ENCODE results near the gene PGS1. TPM values are rescaled to one million over a fixed set of nuclear protein-coding genes. Genes with fewer than 3 reads are reported as not detected.

Gene PGS1
- polyA plus RNA-seq, 12 donors: 21.0 to 38.1 (median 24.2) TPM; not detected in 1

DNA sequence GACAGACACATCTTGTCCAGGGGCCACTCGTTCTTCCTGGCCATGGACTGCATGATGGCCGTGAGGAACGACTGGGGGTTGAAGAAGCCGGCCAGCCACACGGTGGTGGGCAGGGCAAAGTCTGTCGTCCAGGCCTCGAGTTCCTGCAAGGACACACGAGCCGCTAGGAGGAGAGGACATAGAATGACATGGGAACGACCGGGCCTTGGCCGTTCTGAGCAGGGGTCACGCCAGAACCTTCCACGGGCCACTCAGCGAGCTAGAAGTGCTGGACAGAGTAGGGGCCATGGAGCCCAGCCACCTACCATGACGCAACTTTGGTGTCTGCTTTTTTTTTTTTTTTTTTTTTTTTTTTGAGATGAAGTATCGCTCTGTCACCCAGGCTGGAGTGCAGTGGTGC lies 47.0 kb downstream of the PGS1 start:
- no peak for DNase-seq

DNA sequence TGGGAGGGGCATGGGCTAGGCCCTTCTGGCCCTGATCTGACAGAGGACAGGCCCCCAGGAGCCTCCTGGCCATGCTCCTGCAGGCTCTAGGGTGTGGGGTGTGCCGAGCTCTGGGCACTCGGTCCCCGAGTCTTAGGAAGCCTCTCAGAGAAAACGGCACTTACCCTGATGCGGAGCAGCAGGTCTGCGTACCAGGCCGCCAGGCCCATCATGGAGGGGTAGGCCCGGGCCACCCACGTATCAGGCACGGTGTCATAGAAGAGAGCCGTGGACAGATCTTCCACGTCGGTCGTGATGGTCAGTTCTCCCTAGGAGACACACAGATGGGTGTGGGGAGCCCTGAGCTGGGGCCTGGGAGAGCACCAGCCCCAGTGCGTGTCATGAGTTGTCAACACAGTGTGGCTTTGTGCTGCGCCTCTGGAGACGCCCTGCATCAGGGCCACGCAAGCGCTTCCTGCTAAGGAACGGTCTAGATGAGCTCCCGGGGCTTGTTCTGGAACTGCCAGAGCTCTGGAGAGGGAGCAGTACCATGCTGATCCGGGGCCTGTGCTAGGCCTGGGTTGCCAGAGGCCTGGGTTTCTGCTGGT lies 47.9 kb downstream of the PGS1 start:
- DNase-seq: no peak

- no peak for DNase-seq
Observed at GRCh38 chr17:78427140-78427539, 48.7 kb downstream of the PGS1 start.

GRCh38 chr17:78428025-78428575 lies 49.7 kb downstream of the PGS1 start:
- no peak for DNase-seq

GRCh38 chr17:78428836-78429617 lies 50.6 kb downstream of the PGS1 start:
- DNase-seq: no peak

GRCh38 chr17:78429618-78429995 lies 51.2 kb downstream of the PGS1 start:
- DNase-seq: no peak

DNA sequence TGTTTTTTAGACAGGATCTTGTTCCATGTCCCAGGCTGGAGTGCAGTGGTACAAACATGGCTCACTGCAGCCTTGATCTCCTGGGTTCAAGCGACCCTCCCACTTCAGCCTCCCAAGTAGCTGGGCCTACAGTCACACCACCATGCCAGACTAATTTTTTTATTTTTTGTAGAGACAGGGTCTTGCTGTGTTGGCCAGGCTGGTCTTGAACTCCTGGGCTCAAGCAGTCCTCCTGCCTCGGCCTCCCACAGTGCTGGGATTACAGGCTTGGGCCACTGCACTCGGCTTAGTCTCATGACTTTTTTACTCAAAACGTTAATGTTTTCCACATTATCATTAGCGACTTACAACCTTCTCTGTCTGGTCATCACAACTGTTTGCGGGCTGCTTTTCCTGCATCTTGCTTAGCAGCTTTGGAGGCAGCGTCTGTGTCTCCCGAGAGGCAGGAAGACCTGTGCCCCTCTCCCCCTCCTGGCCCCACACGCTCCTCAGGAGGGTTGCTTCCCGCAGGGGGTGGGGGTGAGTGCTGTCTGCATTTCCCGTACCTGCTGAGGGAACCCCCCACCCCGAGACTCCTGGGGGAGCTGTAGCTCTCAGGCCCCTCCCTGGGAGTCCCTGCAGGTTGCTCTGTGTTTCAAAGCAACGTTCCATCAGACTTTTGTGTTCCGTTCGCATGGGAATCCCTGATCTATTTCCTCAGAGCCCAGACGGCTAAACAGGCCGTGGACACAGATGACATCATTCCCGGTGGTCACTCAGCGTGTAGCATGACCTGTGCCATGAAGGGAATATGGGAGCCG lies 52.6 kb downstream of the PGS1 start:
- no peak for DNase-seq

DNA sequence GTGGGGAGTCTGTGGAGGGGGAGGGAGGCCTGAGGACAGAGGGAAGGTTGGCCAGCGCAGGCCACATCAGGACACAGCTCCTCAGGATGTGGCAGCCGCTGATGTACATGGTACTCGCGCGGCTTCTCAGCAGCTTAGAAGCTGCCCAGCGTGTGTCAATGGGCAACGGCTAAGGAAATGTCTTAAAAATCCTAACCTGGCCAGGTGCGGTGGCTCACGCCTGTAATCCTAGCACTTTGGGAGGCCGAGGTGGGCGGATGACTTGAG lies 53.2 kb downstream of the PGS1 start:
- no peak for DNase-seq

DNA sequence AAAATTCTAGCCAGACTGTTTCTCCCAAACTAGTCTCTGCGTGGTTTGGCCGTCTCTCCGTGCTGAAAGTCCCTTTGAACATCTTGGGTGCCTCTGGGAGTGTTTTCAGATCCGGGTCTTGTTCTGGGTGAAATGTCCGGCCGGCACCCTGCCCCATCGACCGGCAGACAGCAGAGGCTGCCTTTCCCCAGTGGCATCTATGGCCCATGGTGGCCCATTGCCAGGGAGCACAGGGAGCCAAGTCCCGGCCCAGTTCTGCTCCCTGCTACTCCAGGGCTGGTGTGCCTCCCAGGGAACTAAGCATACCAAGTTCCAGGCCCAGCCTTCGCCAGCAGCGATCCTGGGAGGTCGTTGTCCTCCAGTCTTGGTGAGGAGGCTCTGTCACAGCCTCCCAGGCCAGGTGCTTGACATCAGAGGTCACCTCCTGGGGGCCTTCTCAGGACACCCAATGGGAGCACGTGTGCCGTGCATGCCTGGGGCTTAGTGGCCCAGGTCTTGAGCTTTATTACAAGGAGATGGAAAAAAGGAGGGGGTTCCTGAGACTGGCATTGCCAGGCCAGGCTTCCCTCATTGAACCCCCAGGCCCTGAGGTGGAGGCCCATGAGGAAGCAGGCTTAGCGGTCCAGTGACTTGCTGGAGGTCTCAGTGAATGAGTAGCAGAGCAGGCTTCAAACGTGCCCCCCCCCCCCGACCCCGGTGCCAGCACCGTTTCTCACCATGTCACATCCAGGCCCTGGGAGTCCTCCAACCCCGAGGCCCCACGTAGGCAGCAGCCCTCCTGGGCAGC lies 54.0 kb downstream of the PGS1 start:
- DNase-seq: no peak

GRCh38 chr17:78433013-78433727 lies 54.7 kb downstream of the PGS1 start:
- DNase-seq: no peak

- DNase-seq: no peak
Observed at GRCh38 chr17:78433780-78434335, 55.4 kb downstream of the PGS1 start.

DNA sequence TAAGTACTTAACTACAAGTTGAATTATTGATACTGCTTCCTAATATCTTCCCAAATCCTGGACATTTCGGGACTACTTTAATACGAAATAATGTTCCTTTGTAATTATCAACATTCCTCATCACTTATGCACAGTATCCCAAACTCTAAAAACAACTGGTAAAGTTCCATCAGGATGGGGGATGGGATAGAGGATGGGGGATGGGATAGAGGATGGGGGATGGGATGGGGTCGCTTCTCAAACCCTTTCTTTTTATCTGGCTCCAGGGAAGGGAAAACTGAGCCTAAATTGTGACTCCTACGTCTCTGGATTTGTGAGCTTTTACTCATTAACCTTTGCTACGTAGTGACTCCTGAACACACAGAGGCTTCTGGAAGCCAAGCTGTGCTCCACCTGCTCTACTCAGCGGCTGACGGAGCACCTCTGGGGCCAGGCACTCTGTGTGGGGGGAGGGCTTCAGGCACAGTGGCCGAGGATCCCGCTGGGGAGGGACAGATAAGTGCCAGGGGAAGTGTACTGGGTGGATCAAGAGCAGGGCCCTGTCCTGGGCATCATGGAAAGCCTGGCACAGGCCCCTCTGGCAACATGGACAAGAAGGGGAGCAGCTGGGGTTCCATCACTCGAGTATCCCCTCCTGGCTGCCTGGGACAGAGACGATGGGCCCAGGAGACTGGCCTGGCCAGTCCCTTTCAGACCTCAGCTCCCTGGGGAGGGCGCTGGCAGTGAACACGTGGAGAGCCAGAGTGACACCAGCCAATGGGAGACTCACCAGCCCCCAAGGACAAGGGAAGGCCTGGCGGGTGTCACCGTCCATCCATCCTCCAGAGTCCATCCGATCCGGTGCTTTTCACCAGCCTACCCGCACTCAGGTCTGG lies 56.2 kb downstream of the PGS1 start:
- DNase-seq: no peak

GRCh38 chr17:78435330-78436005 lies 57.0 kb downstream of the PGS1 start:
- DNase-seq: no peak

GRCh38 chr17:78437508-78438169 lies 59.2 kb downstream of the PGS1 start:
- no peak for DNase-seq

DNA sequence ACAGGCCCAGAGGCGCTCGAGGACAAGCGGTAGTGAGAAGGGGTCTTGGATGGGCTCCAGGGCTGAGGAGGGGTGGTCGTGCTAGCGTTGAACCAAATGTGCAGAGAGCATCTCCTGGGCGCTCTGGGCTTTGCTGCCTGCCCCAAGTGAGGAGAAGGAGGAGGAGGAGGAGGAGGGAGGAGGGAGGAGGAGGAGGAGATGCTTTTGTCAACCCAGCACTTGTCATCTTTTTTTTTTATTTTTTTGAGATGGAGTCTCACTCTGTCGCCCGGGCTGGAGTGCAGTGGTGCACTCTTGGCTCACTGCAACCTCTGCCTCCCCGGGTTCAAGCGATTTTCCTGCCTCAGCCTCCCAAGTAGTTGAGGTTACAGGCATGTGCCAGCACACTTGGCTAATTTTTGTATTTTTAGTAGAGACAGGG lies 59.8 kb downstream of the PGS1 start:
- no peak for DNase-seq

GRCh38 chr17:78438694-78439325 lies 60.4 kb downstream of the PGS1 start:
- DNase-seq: no peak

DNA sequence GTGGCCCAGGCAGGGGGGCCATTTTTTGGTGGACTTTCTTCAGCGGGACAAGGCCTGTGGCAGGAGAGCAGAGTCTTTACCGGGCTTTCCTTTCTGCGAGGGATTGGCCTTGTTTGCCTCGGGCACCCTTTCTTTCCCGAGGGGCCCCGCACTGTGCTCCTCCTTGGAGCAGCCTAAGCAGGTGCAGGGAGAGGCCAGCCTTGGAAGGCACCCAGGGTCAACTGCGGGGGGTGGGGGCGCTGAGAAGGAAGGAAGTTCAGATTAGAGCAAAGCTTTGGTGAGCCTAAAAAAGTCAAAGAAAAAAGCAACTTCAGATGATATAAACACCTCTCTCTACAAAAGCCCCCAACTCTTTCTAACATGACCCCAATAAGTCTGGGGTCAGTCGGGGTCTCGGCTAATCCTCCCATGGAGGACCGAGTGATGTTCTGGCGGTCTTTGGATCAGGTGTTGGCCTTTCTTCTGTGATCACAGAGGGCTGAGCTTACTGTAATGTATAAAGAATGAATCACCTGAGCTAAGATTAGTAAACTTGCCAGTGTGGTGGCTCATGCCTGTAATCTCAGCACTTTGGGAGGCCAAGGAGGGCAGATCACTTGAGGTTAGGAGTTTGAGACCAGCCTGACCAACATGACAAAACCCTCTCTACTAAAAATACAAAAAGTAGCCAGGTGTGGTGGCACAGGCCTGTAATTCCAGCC lies 63.0 kb downstream of the PGS1 start:
- no peak for DNase-seq

Data from muscle of arm (tissue), 12 donors.